Omental fat pad (tissue), 4 donors: ENCODE measurements around the gene IBSP. TPM values are rescaled to one million over a fixed set of nuclear protein-coding genes. Genes with fewer than 3 reads are reported as not detected.

Experiments
- ATAC-seq: fragments of 150-250 bp; one replicate; pipeline ENCODE4 v1.9.1; 2016; ENCODE audit warnings: mild to moderate bottlenecking, moderate library complexity; ENCODE audit not compliant: low FRiP score
- DNase-seq: peaks from one replicate; pipeline ENCODE4 v3.0.0-alpha.2; 2019; ENCODE audit warnings: low spot score
- CTCF ChIP-seq, 3 donors: fragments of 450-650 bp; IDR thresholded peaks; one replicate each; pipeline ENCODE4 v1.5.1; 2016 to 2017; ENCODE audit warnings: antibody characterized with exemption in 3 of 3, mild to moderate bottlenecking in 3 of 3, moderate library complexity in 2 of 3
- total RNA-seq, 4 donors: library from RNA; depleted of rRNA; stranded (reverse); fragments of >200 nt; gene quantifications; one replicate each; pipeline ENCODE4 v1.1.0, GENCODE V29; 2016

The IBSP gene
- total RNA-seq, 4 donors from 2014 or later = not detected

- TF ChIP-seq CTCF (IDR thresholded peaks at IDR 0.05) = no peak
- ATAC-seq (no peak), DNase-seq (no peak)
Measured at GRCh38 chr4:87785731-87786509, 13.4 kb upstream of the IBSP start.

- DNase-seq (no peak), ATAC-seq (no peak)
- no peak for TF ChIP-seq CTCF (IDR thresholded peaks at IDR 0.05)
Measured at GRCh38 chr4:87802858-87803257, 3.5 kb downstream of the IBSP start.

- DNase-seq (no peak), ATAC-seq (no peak)
- TF ChIP-seq CTCF (IDR thresholded peaks at IDR 0.05) = no peak
Measured at GRCh38 chr4:87803421-87803820, 4.1 kb downstream of the IBSP start.

GRCh38 chr4:87804871-87805270 lies 5.5 kb downstream of the IBSP start:
- no peak for TF ChIP-seq CTCF (IDR thresholded peaks at IDR 0.05)
- no peak for DNase-seq
- no peak for ATAC-seq

GRCh38 chr4:87805971-87806370 lies 6.6 kb downstream of the IBSP start:
- DNase-seq = no peak
- no peak for ATAC-seq
- no peak for TF ChIP-seq CTCF (IDR thresholded peaks at IDR 0.05)

GRCh38 chr4:87806520-87806919 lies 7.2 kb downstream of the IBSP start:
- TF ChIP-seq CTCF (IDR thresholded peaks at IDR 0.05) = no peak
- DNase-seq (no peak), ATAC-seq (no peak)

GRCh38 chr4:87807402-87807801 lies 8.0 kb downstream of the IBSP start:
- TF ChIP-seq CTCF (IDR thresholded peaks at IDR 0.05) = no peak
- no peak for DNase-seq
- no peak for ATAC-seq
